GM19372 (cell line): ENCODE measurements around the gene PPIP5K1.
A peak's percentile ranks its signal among the peaks of the same experiment; 100 is the strongest.

Experiments used
- ATAC-seq: cut with Tn5 transposase; IDR thresholded peaks from one replicate; pipeline ENCODE4 v1.9.1; 2021; ENCODE audit warnings: mild to moderate bottlenecking, low read depth, moderate library complexity; ENCODE audit not compliant: unreplicated experiment

Gene PPIP5K1

DNA sequence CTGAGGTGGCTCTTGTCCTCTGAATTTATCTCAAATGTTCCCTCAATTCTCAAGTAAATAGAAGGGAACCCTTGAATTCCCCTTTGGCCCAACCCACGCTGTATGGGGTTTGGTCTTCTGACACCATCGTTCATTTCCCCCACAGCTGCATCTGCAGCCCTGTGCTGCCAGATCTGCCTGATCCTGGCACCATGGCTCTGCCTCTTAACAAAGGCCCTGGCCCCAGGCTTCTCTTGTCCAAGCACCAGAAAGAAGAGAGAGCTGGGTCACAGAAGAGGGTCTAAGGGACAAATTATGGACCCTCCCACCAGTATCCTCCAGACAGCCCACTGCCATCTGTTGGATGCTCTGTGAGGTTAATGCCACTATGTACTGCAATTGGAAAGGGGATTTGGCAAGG is 70.8 kb downstream of the PPIP5K1 start:
- no peak for ATAC-seq

DNA sequence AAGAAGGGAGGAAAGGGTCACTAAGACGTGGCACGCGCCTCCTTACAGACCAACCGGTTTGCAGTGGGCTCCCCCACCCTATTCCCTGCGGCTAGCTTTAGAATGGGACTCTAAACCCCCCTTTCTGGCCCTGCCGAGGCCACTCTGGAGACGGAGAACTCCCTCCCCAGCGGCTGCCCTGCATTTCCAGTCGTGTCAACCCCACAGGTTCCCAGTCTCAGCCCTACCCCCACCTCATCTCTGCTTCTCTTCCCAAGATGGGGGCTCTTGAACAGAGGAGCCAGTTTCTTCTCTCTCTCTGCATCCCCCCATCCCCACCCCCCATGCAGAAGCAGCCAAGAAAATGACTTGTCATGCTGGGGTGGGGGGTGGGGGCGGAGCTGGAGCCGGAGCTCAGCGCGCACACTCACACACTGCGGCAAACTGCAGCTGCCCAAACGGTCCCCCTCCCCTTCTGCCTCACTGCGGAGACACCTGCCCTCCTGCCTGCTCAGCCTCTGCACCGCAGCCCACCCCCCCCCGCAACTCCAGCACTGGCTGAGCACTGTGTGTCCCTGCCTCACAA is 71.7 kb downstream of the PPIP5K1 start:
- ATAC-seq: no peak

- no peak for ATAC-seq
These were observed 72.4 kb downstream of the PPIP5K1 start, which contains the start of gene MAP1A for GRCh38 chr15:43517354-43518196. Gene MAP1A, plus strand, starts transcription at chr15:43517608. Its CDS starts 3,866 bp downstream, at chr15:43521474.

DNA sequence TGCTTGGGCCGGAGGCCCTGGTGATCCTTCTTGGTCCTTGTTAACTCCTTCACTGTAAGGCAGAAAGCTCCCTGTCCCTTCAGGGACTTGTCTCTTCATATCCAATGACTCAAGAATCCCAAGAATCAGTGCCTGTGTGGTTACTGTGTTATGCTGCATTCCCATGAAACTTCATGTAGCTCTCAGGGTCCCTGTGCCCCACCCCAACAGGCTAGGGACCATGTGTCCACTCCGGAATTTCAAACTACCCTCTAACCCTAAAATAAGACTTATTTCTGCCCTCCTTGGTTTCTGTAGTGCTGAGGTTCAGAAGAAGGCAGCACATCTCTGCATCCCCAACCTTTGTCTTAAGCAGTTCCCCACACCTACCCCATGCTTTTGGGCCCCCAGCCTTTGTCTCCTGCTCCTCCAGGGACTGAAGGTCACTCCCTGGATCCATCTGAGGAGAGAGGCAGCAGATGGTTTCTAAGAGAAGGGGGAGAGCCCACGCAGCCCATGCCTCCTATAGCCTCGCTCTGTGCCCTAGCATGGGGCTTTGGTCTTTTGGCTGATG is 73.1 kb downstream of the PPIP5K1 start:
- no peak for ATAC-seq

GRCh38 chr15:43516185-43516584 is 73.8 kb downstream of the PPIP5K1 start:
- ATAC-seq: no peak

GRCh38 chr15:43515741-43516140 is 74.3 kb downstream of the PPIP5K1 start:
- ATAC-seq: no peak

- no peak for ATAC-seq
These were observed 75.6 kb downstream of the PPIP5K1 start for GRCh38 chr15:43514241-43515057.

GRCh38 chr15:43513550-43513949 is 76.5 kb downstream of the PPIP5K1 start:
- no peak for ATAC-seq

DNA sequence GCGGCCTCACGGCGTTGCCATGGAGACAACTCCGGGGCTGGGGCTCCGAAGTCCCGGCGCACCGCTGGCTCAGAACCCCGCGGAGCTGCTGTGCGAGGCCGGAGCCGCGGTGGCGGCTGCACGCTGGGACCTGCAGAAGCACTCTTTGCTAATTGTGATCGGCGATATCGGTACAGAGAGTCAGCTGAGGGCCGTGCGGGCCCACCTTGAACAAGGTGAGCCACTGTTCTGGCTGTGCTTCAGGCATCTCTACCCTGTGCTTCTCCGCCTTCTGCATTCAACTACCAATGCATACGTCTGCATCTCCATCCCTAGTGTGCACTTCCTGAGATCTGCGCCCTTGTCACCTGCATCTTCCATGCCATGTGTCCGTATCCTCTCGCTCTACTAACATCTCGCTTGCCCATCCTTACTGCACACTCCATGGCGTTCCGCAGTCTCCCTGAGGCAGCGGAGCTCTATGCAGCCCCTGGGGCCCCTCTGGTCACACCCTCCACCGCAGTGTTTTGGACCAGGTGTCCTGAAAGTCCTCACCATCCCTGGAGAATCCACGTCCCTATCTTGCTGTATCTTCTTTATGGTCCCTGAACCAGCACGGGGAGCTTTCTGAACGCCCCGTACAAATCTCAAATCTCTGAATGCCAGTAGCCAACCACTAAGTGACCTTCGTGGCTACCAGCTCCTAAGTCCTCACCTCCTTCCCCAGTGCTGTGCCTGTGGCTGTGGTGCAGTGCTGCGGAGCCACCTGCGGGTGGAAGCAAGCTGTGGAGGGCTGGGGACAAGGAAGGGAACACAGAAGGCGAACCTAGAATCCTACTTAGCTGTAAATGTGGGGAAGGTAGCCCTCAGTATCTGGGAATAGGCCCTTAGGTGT is 78.8 kb downstream of the PPIP5K1 start:
- ATAC-seq: no peak

GRCh38 chr15:43510200-43511011 is 79.6 kb downstream of the PPIP5K1 start:
- peak; percentile 98 for ATAC-seq

DNA sequence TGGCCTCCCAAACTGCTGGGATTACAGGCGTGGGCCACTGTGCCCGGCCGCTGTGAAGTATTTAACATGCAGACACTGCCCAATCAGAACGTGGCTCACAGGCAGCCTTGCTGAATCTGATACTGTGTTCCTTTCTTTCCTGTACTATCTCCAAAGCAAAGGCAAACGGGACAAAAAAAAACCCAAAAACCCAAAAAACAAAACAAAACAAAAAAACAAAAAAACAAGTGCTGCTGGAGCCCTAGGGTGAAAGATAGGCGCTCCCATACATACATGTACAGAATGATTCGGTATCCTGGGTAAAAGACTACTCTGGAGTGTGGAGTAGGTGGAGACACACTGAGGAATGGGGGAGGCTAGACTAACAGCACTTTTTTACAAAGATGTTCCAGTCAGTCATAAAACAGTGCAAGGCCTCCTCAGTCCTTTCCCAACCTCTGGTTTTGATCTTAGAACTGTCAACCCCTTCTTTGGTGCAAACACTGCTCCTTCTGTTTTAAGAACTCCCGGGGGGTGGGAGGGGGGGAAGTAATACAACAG is 80.3 kb downstream of the PPIP5K1 start:
- ATAC-seq: no peak

GRCh38 chr15:43508991-43509659 is 80.9 kb downstream of the PPIP5K1 start:
- ATAC-seq: no peak

DNA sequence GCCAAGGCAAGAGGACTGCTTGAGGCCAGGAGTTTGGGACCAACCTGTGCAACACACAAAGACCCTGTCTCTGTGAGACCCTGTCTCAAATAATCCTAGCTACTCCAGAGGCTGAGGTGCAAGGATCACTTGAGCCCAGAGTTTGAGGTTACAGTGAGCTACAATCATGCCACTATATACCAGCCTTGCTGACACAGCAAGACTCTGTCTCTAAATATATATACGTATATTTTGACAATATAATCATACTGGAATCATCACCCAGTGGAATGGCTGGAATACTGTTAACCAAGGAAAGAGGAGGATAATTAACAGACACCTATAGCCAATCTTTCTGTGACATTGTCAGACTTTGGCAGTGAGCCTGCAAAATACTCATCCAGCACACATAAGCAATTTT is 81.6 kb downstream of the PPIP5K1 start:
- ATAC-seq: no peak

GRCh38 chr15:43505738-43506137 is 84.3 kb downstream of the PPIP5K1 start:
- ATAC-seq: no peak

DNA sequence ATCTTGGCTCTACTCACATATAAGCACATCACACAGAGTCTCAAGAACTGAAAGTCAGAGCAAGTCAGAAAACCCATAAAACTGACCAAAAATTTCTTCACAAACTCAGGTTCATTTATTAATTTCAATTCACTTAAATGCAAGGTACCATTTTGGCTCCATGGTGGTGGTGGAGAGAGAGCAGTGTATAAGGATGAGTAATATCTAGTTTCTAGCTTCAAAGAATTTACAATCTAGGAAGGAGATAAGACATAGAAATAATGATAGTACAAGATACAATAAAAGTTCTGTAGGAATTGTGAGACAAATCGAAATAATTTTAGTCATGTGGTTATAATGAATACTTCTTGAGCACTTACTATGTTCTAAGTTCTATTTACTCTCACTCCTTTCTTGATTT is 90.4 kb downstream of the PPIP5K1 start:
- ATAC-seq: no peak

GRCh38 chr15:43498990-43499389 is 91.0 kb downstream of the PPIP5K1 start:
- no peak for ATAC-seq

- no peak for ATAC-seq
These were observed 96.1 kb downstream of the PPIP5K1 start for GRCh38 chr15:43493703-43494472.
